ENCODE data around the gene HOXA4. TPM values are rescaled to one million over a fixed set of nuclear protein-coding genes. Genes with fewer than 3 reads are reported as not detected.
A peak's percentile ranks its signal among the peaks of the same experiment; 100 is the strongest.

HOXA4 gene
- total and polyA plus RNA-seq, 2 of the 8 experiments (the other 6 are each of a cell fraction or from before 2014, with no cell fraction given) = not detected

GRCh38 chr7:27116962-27117886 is 13.3 kb downstream of the HOXA4 start:
- TF ChIP-seq BACH1 (IDR thresholded peaks at IDR 0.05; ENCODE audit: low read length) (no peak), SUZ12 (IDR thresholded peaks at IDR 0.05; ENCODE audit: low read length) (peak; percentile 24), EP300 (IDR thresholded peaks at IDR 0.05; ENCODE audit: borderline replicate concordance in 1 of 2, low read depth in 2 of 2, low read length in 2 of 2) (no peak), EZH2 (IDR thresholded peaks at IDR 0.05; ENCODE audit: low read depth, low read length, severe bottlenecking) (peak; percentile 45), RNF2 (IDR thresholded peaks at IDR 0.05; ENCODE audit: borderline replicate concordance, low read depth, low read length, missing control alignments, poor library complexity, severe bottlenecking) (peak; percentile 31), CHD2 (IDR thresholded peaks at IDR 0.05; ENCODE audit: low read length) (no peak), CTBP2 (IDR thresholded peaks at IDR 0.05; ENCODE audit: borderline replicate concordance, insufficient read depth, insufficient read length, low read length) (peak; percentile 78)
- no peak overlapping the region for H4K91ac ChIP-seq (replicated peaks; ENCODE audit: insufficient read length, low read length)
- H3K56ac ChIP-seq (replicated peaks; ENCODE audit: insufficient read length, low read depth, low read length) = no peak overlapping the region
- FAIRE-seq = no peak
- no peak overlapping the region for H2BK120ac ChIP-seq (replicated peaks; ENCODE audit: low read depth, low read length)
- H3K36me3 ChIP-seq (ENCODE audit: control insufficient read depth in 2 of 4, insufficient read depth in 4 of 4, low read length in 3 of 4) = no peaks in the 10 kb centered on the region; a peak in 1 of 8 replicates
- no peak overlapping the region for H2BK12ac ChIP-seq (ENCODE audit: low read depth, low read length)
- no peak overlapping the region for H3K18ac ChIP-seq (ENCODE audit: extremely low read depth, low read length)
- peaks cover 22 to 37% of the 10 kb centered on the region in 2 experiments for H4K20me1 ChIP-seq (replicated peaks in 1 of 2; ENCODE audit: control insufficient read depth in 1 of 2, insufficient read depth in 2 of 2, low read length in 2 of 2)
- no peaks in the 10 kb centered on the region for H3K79me2 ChIP-seq (ENCODE audit: control insufficient read depth in 1 of 2, insufficient read depth in 2 of 2, low read length in 2 of 2)
- H3K9me3 ChIP-seq (ENCODE audit: insufficient read depth in 2 of 2, low read depth in 1 of 2, low read length in 1 of 2) = no peaks in the 10 kb centered on the region
- H2AK5ac ChIP-seq (ENCODE audit: low read depth, low read length) = no peak overlapping the region
- no peak overlapping the region for H2BK15ac ChIP-seq (ENCODE audit: low read length)
- H3K4me3 ChIP-seq (ENCODE audit: extremely low read depth in 1 of 4, insufficient read depth in 2 of 4, low read depth in 3 of 4, low read length in 4 of 4) = no peak overlapping the region
- CTCF ChIA-PET (ENCODE audit: partially characterized antibody) = interaction anchor here (0.9 to 4.8 kb wide), 8 partner anchors 11 to 340 kb away, joined by 3 to 33 read pairs (median 3); partner anchors contain the start of gene HOXA5
- peaks cover 0 to 6% (median 1%) of the 10 kb centered on the region in 4 experiments; a peak in 4 of 7 replicates for H3K4me1 ChIP-seq (replicated peaks in 1 of 4; ENCODE audit: control insufficient read depth in 3 of 4, insufficient read depth in 4 of 4, low read length in 3 of 4)
- POLR2A ChIA-PET (ENCODE audit: partially characterized antibody) = no interaction called here
- H2BK5ac ChIP-seq (ENCODE audit: low read depth, low read length) = no peak overlapping the region
- H3K23me2 ChIP-seq (ENCODE audit: low read depth, low read length) = no peaks in the 10 kb centered on the region; the same call in 1 of the 2 replicates
- H3K27ac ChIP-seq (ENCODE audit: low read depth, low read length) = no peak overlapping the region
- no peak overlapping the region for H3K14ac ChIP-seq (ENCODE audit: insufficient read length)
- 18% methylated on average over 11 of the region's 12 CpGs; no CpG with 5 or more reads in 1 of the 2 experiments for WGBS, 2 experiments (ENCODE audit: extremely low coverage in 1 of 2, insufficient coverage in 1 of 2, insufficient read length in 1 of 2, insufficient replicate concordance in 2 of 2, low coverage in 1 of 2, low lambda C conversion rate in 2 of 2, missing lambda C conversion rate in 1 of 2)
- H3K9ac ChIP-seq (replicated peaks in 1 of 4; ENCODE audit: extremely low read depth in 1 of 4, low read depth in 3 of 4, low read length in 3 of 4) = no peak overlapping the region
- peaks cover 97 to 99% (median 97%) of the 10 kb centered on the region in 4 experiments for H3K27me3 ChIP-seq (replicated peaks in 1 of 4; ENCODE audit: control insufficient read depth in 3 of 4, extremely low read depth in 1 of 4, insufficient read depth in 3 of 4, low read length in 3 of 4)
- peak overlapping the region in 1 of 2 experiments; percentile 20; a peak in 1 of 4 replicates for H3K4me2 ChIP-seq (ENCODE audit: insufficient read depth in 1 of 2, low read depth in 2 of 2, low read length in 2 of 2)
- peak in 1 of 2 experiments; percentile 50 for DNase-seq (ENCODE audit: low read depth in 1 of 2, low spot score in 2 of 2)
- no peak overlapping the region for H4K5ac ChIP-seq (ENCODE audit: insufficient read length, low read depth, low read length)
- H3K4ac ChIP-seq (replicated peaks; ENCODE audit: insufficient read length, low read depth, low read length) = no peak overlapping the region
- H2AFZ ChIP-seq (ENCODE audit: low read length) = no peak overlapping the region
- no peaks in the 10 kb centered on the region for H3K79me1 ChIP-seq (ENCODE audit: low read depth, low read length)
- H2BK20ac ChIP-seq (ENCODE audit: low read length) = no peak overlapping the region
- no peak overlapping the region for H4K8ac ChIP-seq (ENCODE audit: extremely low read depth, insufficient read depth, low read length)
- H3K23ac ChIP-seq (ENCODE audit: insufficient read length) = no peak overlapping the region
